H1 (cell line): ENCODE measurements around the gene CREG2. TPM values are rescaled to one million over a fixed set of nuclear protein-coding genes. Genes with fewer than 3 reads are reported as not detected.

Experiments
- CTCF ChIA-PET: fragments of 300-600 bp; sonication (Branson Sonifier 250); formaldehyde crosslinking; loops from one replicate; lab custom pipeline; 2021; ENCODE audit not compliant: partially characterized antibody; lab: Charles Lee
- POLR2A ChIA-PET: fragments of 300-600 bp; sonication (Branson Sonifier 250); formaldehyde crosslinking; loops from one replicate; lab custom pipeline; 2021; ENCODE audit warnings: inconsistent platforms; ENCODE audit not compliant: partially characterized antibody; lab: Charles Lee
- DNase-seq, 2 experiments: peaks; one replicate each; pipeline versions ENCODE4 v3.0.0 to v3.0.0-alpha.2; 2010 to 2022; ENCODE audit warnings: low spot score in 2 of 2, low read depth in 1 of 2, mixed read lengths in 1 of 2
- FAIRE-seq: peaks from 2 replicates; lab custom pipeline; 2011; peaks lifted over from hg19 to GRCh38; lab: Jason Lieb, UNC
- H2AFZ ChIP-seq: 2 replicates; pipeline ENCODE4 v1.8.1; 2012; ENCODE audit warnings: low read length, inconsistent platforms
- H2AK5ac ChIP-seq: 2 replicates; pipeline ENCODE4 v1.6.1; 2013; ENCODE audit warnings: low read depth, low read length
- H2BK120ac ChIP-seq: replicated peaks from 2 replicates; pipeline ENCODE3; 2013; ENCODE audit warnings: low read depth, low read length, inconsistent platforms
- H2BK12ac ChIP-seq: 2 replicates; pipeline ENCODE4 v1.6.1; 2013; ENCODE audit warnings: low read depth, low read length
- H2BK15ac ChIP-seq: 2 replicates; pipeline ENCODE4 v1.6.1; 2013; ENCODE audit warnings: low read length
- H2BK20ac ChIP-seq: 2 replicates; pipeline ENCODE4 v1.6.1; 2013; ENCODE audit warnings: low read length
- H2BK5ac ChIP-seq: 2 replicates; pipeline ENCODE4 v1.6.1; 2013; ENCODE audit warnings: low read depth, low read length
- H3K14ac ChIP-seq: 2 replicates; pipeline ENCODE4 v1.6.1; 2013; ENCODE audit warnings: inconsistent platforms; ENCODE audit not compliant: insufficient read length
- H3K18ac ChIP-seq: 2 replicates; pipeline ENCODE4 v1.6.1; 2013; ENCODE audit warnings: low read length; ENCODE audit errors: extremely low read depth
- H3K23ac ChIP-seq: 2 replicates; pipeline ENCODE4 v1.6.1; 2013; ENCODE audit warnings: inconsistent platforms; ENCODE audit not compliant: insufficient read length
- H3K23me2 ChIP-seq: 2 replicates; pipeline ENCODE4 v1.6.1; 2013; ENCODE audit warnings: low read depth, low read length
- H3K27ac ChIP-seq: 2 replicates; pipeline ENCODE4 v1.6.1; 2011; ENCODE audit warnings: low read depth, low read length, inconsistent platforms
- H3K27me3 ChIP-seq, 4 experiments: replicated peaks in 1 of 4; 1 replicate in 1 of 4; 2 replicates in 3 of 4; pipeline versions ENCODE4 v1.6.1 to v1.8.1; 2011 to 2013; ENCODE audit warnings: low read length in 3 of 4, mild to moderate bottlenecking in 3 of 4, inconsistent platforms in 2 of 4, mixed read lengths in 2 of 4, moderate library complexity in 1 of 4; ENCODE audit not compliant: control insufficient read depth in 3 of 4, insufficient read depth in 3 of 4; ENCODE audit errors: extremely low read depth in 1 of 4
- H3K36me3 ChIP-seq, 4 experiments: 2 replicates each; pipeline versions ENCODE4 v1.6.1 to v1.8.1; 2011 to 2013; ENCODE audit warnings: mild to moderate bottlenecking in 4 of 4, low read length in 3 of 4, moderate library complexity in 2 of 4, control low read depth in 1 of 4, inconsistent platforms in 1 of 4; ENCODE audit not compliant: insufficient read depth in 4 of 4, control insufficient read depth in 2 of 4
- H3K4ac ChIP-seq: replicated peaks from 2 replicates; pipeline ENCODE3; 2013; ENCODE audit warnings: low read length, low read depth, mixed read lengths, inconsistent platforms; ENCODE audit not compliant: insufficient read length
- H3K4me1 ChIP-seq, 4 experiments: replicated peaks in 1 of 4; 1 replicate in 1 of 4; 2 replicates in 3 of 4; pipeline versions ENCODE4 v1.6.1 to v1.8.1; 2011 to 2013; ENCODE audit warnings: low read length in 3 of 4, inconsistent platforms in 2 of 4, mixed read lengths in 1 of 4; ENCODE audit not compliant: insufficient read depth in 4 of 4, control insufficient read depth in 3 of 4
- H3K4me2 ChIP-seq, 2 experiments: 2 replicates each; pipeline versions ENCODE4 v1.6.1 to v1.8.1; 2011 to 2013; ENCODE audit warnings: low read depth in 2 of 2, low read length in 2 of 2, control low read depth in 1 of 2, inconsistent platforms in 1 of 2, mild to moderate bottlenecking in 1 of 2; ENCODE audit not compliant: insufficient read depth in 1 of 2
- H3K4me3 ChIP-seq, 4 experiments: fragments of 200-600, 300-600 bp in 1 of 4; sonication (generic), shearing (Covaris generic), sonication (Bioruptor Twin) in 1 of 4; 2 replicates each; pipeline versions ENCODE4 v1.5.1 to v1.8.1; 2011 to 2016; ENCODE audit warnings: low read length in 4 of 4, low read depth in 3 of 4, control low read depth in 2 of 4, inconsistent platforms in 2 of 4, mild to moderate bottlenecking in 2 of 4, mixed read lengths in 1 of 4, moderate library complexity in 1 of 4; ENCODE audit not compliant: insufficient read depth in 2 of 4; ENCODE audit errors: extremely low read depth in 1 of 4
- H3K56ac ChIP-seq: replicated peaks from 2 replicates; pipeline ENCODE3; 2013; ENCODE audit warnings: low read depth, mild to moderate bottlenecking, mixed read lengths, low read length, inconsistent platforms; ENCODE audit not compliant: insufficient read length
- H3K79me1 ChIP-seq: 2 replicates; pipeline ENCODE4 v1.6.1; 2013; ENCODE audit warnings: low read depth, low read length, control low read depth
- H3K79me2 ChIP-seq, 2 experiments: 2 replicates each; pipeline versions ENCODE4 v1.6.1 to v1.8.1; 2012 to 2013; ENCODE audit warnings: low read length in 2 of 2, mild to moderate bottlenecking in 2 of 2, inconsistent platforms in 1 of 2; ENCODE audit not compliant: insufficient read depth in 2 of 2, control insufficient read depth in 1 of 2
- H3K9ac ChIP-seq, 4 experiments: replicated peaks in 1 of 4; 1 replicate in 1 of 4; 2 replicates in 3 of 4; pipeline versions ENCODE4 v1.6.1 to v1.8.1; 2011 to 2013; ENCODE audit warnings: low read depth in 3 of 4, low read length in 3 of 4, control low read depth in 2 of 4, mild to moderate bottlenecking in 2 of 4, moderate library complexity in 2 of 4, inconsistent platforms in 1 of 4; ENCODE audit errors: extremely low read depth in 1 of 4
- H3K9me3 ChIP-seq, 2 experiments: 2 replicates each; pipeline versions ENCODE4 v1.6.1 to v1.8.1; 2012 to 2013; ENCODE audit warnings: mild to moderate bottlenecking in 2 of 2, moderate library complexity in 2 of 2, control low read depth in 1 of 2, inconsistent platforms in 1 of 2, low read depth in 1 of 2, low read length in 1 of 2, mixed read lengths in 1 of 2; ENCODE audit not compliant: insufficient read depth in 2 of 2
- H4K20me1 ChIP-seq, 2 experiments: replicated peaks in 1 of 2; 2 replicates each; pipeline versions ENCODE3 to v1.8.1; 2011 to 2013; ENCODE audit warnings: inconsistent platforms in 2 of 2, low read length in 2 of 2, mild to moderate bottlenecking in 1 of 2; ENCODE audit not compliant: insufficient read depth in 2 of 2, control insufficient read depth in 1 of 2
- H4K5ac ChIP-seq: 2 replicates; pipeline ENCODE4 v1.6.1; 2013; ENCODE audit warnings: low read length, low read depth, mixed read lengths, inconsistent platforms; ENCODE audit not compliant: insufficient read length
- H4K8ac ChIP-seq: 2 replicates; pipeline ENCODE4 v1.8.0; 2013; ENCODE audit warnings: mild to moderate bottlenecking, moderate library complexity, low read length, inconsistent platforms; ENCODE audit not compliant: insufficient read depth; ENCODE audit errors: extremely low read depth
- H4K91ac ChIP-seq: replicated peaks from 2 replicates; pipeline ENCODE3; 2013; ENCODE audit warnings: low read length, mixed read lengths, inconsistent platforms; ENCODE audit not compliant: insufficient read length
- ASH2L ChIP-seq: fragments of 200-600, 300-600 bp; sonication (generic); IDR thresholded peaks from one replicate; pipeline ENCODE4 v1.7.1; 2017; ENCODE audit warnings: low read length
- BCL11A ChIP-seq, 2 experiments: IDR thresholded peaks; one replicate each; pipeline ENCODE4 v1.6.1; 2011; ENCODE audit warnings: low read depth in 2 of 2, low read length in 2 of 2, mild to moderate bottlenecking in 2 of 2
- CBX8 ChIP-seq: fragments of 300-800, 300-1000 bp; sonication (generic); IDR thresholded peaks from 2 replicates; pipeline ENCODE4 v1.7.1; 2016; ENCODE audit warnings: low read depth, low read length, borderline replicate concordance
- CEBPB ChIP-seq: IDR thresholded peaks from 2 replicates; pipeline ENCODE4 v1.6.1; 2012; ENCODE audit warnings: low read depth, low read length
- CHD2 ChIP-seq: IDR thresholded peaks from 2 replicates; pipeline ENCODE4 v1.6.1; 2012; ENCODE audit warnings: low read length, improper control_type of control experiment
- EZH2 ChIP-seq: fragments of 200-600 bp; sonication (generic); IDR thresholded peaks from 2 replicates; pipeline ENCODE4 v1.7.1; 2012; ENCODE audit warnings: low read depth, mild to moderate bottlenecking, moderate library complexity, low read length, inconsistent platforms; ENCODE audit not compliant: severe bottlenecking
- FOSL1 ChIP-seq: IDR thresholded peaks from 2 replicates; pipeline ENCODE4 v1.6.1; 2011; ENCODE audit warnings: mild to moderate bottlenecking, low read depth, low read length, moderate library complexity; ENCODE audit not compliant: insufficient read depth
- GTF2F1 ChIP-seq: IDR thresholded peaks from 2 replicates; pipeline ENCODE4 v1.6.1; 2012; ENCODE audit warnings: low read depth, low read length, improper control_type of control experiment, borderline replicate concordance
- JUN ChIP-seq: IDR thresholded peaks from 2 replicates; pipeline ENCODE4 v1.6.1; 2011; ENCODE audit warnings: low read depth, mild to moderate bottlenecking, improper control_type of control experiment, low read length
- MAFK ChIP-seq: IDR thresholded peaks from 2 replicates; pipeline ENCODE4 v1.6.1; 2012; ENCODE audit warnings: low read depth, mild to moderate bottlenecking, improper control_type of control experiment, low read length
- NRF1 ChIP-seq: IDR thresholded peaks from 2 replicates; pipeline ENCODE4 v1.6.1; 2011; ENCODE audit warnings: mild to moderate bottlenecking, low read depth, low read length, improper control_type of control experiment
- PHF8 ChIP-seq: fragments of 200-600 bp; sonication (generic); conservative IDR thresholded peaks from 2 replicates; pipeline ENCODE4 v1.7.1; 2012; ENCODE audit warnings: low read depth, mild to moderate bottlenecking, inconsistent platforms, low read length, moderate library complexity
- RFX5 ChIP-seq: IDR thresholded peaks from 2 replicates; pipeline ENCODE4 v1.6.1; 2011; ENCODE audit warnings: low read depth, low read length, improper control_type of control experiment, borderline replicate concordance
- SUZ12 ChIP-seq: fragments of 200-600 bp; sonication (generic); IDR thresholded peaks from 2 replicates; pipeline ENCODE4 v1.6.1; 2012; ENCODE audit warnings: mild to moderate bottlenecking, inconsistent platforms, low read length, moderate library complexity, mixed read lengths
- TAF1 ChIP-seq: IDR thresholded peaks from 2 replicates; pipeline ENCODE4 v1.6.1; 2011; ENCODE audit warnings: mild to moderate bottlenecking, low read depth, low read length
- WGBS, 2 experiments: shearing (Covaris generic) in 1 of 2; methylation state at CpG; one replicate each; pipeline versions ENCODE4 v1.1.6 to v1.1.7; 2013 to 2015; ENCODE audit warnings: low lambda C conversion rate in 2 of 2, mixed read lengths in 2 of 2, inconsistent platforms in 1 of 2, low coverage in 1 of 2, missing lambda C conversion rate in 1 of 2; ENCODE audit not compliant: insufficient replicate concordance in 2 of 2, insufficient coverage in 1 of 2, insufficient read length in 1 of 2; ENCODE audit errors: extremely low coverage in 1 of 2, missing lambda C conversion rate in 1 of 2; 5-methylcytosine and 5-hydroxymethylcytosine counted together
- polyA plus RNA-seq, 7 experiments: library from polyadenylated mRNA; depleted of rRNA in 3 of 7; stranded (reverse) in 5 of 7; unstranded in 2 of 7; fragments of >200 nt in 5 of 7; fragments of 200-250 nt in 2 of 7; gene quantifications; 1 replicate in 5 of 7; 2 replicates in 1 of 7; 4 replicates in 1 of 7; pipeline versions ENCODE4 v1.2.1 to v1.2.3, GENCODE V29; 2011 to 2013; ENCODE audit warnings: missing spikeins in 2 of 7, mixed read lengths in 2 of 7
- total RNA-seq: library from RNA; stranded (reverse); fragmentation: NEBNext Ultra II Directional; extraction: Animal tissue kit (Norgen Biotek cat#: 25700); gene quantifications from 2 replicates; pipeline ENCODE4 v1.2.1, GENCODE V29; 2021

The CREG2 gene
- total and polyA plus RNA-seq, 2 of the 8 experiments (the other 6 are each of a cell fraction or from before 2014, with no cell fraction given), result 2.0 to 2.2 TPM

- Histone ChIP-seq H2BK5ac (no peak overlapping the region), H3K18ac (peak overlapping the region; percentile 51; the same call in 1 of the 2 replicates), H3K9ac (no peak overlapping the region), H4K91ac (no peak overlapping the region), H2BK20ac (no peak overlapping the region), H4K5ac (no peak overlapping the region), H2BK15ac (no peak overlapping the region), H3K79me1 (no peaks in the 10 kb centered on the region), H4K8ac (no peak overlapping the region), H3K4me3 (no peak overlapping the region), H3K27ac (no peak overlapping the region), H3K23ac (no peak overlapping the region), H4K20me1 (no peaks in the 10 kb centered on the region), H3K79me2 (no peaks in the 10 kb centered on the region), H3K14ac (no peak overlapping the region), H2BK12ac (no peak overlapping the region), H2AK5ac (peak overlapping the region; percentile 71; the same call in 1 of the 2 replicates), H3K4me2 (peak overlapping the region in 1 of 2 experiments; percentile 64; a peak in 1 of 4 replicates), H3K36me3 (no peaks in the 10 kb centered on the region), H3K9me3 (peaks cover 0 to 9% of the 10 kb centered on the region in 2 experiments; a peak in 2 of 4 replicates), H3K23me2 (no peaks in the 10 kb centered on the region), H3K4me1 (peaks cover 10 to 27% (median 17%) of the 10 kb centered on the region in 4 experiments; a peak in 6 of 7 replicates), H3K27me3 (no peaks in the 10 kb centered on the region), H3K56ac (no peak overlapping the region), H3K4ac (no peak overlapping the region), H2AFZ (no peak overlapping the region), H2BK120ac (no peak overlapping the region)
- no peak for FAIRE-seq
- ChIA-PET CTCF (interaction anchor here (1.0 to 4.7 kb wide), 5 partner anchors 13 to 88 kb away, joined by 3 to 19 read pairs (median 4); partner anchors contain the start of genes CNOT11 and CREG2), POLR2A (interaction anchor here (1.0 to 1.8 kb wide), 3 partner anchors 9 to 327 kb away, joined by 3 to 5 read pairs (median 4); partner anchors contain the start of genes RNF149 and RPL31)
- no peak for DNase-seq
- 96% methylated on average over 4 of the region's 4 CpGs; no CpG with 5 or more reads in 1 of the 2 experiments for WGBS, 2 experiments
- TF ChIP-seq EZH2 (no peak), BCL11A (IDR thresholded peaks at IDR 0.05; ENCODE audit: low read depth in 2 of 2, low read length in 2 of 2) (no peak), RFX5 (no peak), SUZ12 (no peak), NRF1 (no peak), GTF2F1 (no peak), CEBPB (no peak), ASH2L (no peak), CBX8 (no peak), JUN (no peak), PHF8 (no peak), CHD2 (no peak), FOSL1 (no peak), TAF1 (no peak), MAFK (no peak)
Measured at GRCh38 chr2:101329026-101329425, 58.3 kb downstream of the CREG2 start.
